ENCODE data around the gene CC2D1B.

The CC2D1B gene

DNA sequence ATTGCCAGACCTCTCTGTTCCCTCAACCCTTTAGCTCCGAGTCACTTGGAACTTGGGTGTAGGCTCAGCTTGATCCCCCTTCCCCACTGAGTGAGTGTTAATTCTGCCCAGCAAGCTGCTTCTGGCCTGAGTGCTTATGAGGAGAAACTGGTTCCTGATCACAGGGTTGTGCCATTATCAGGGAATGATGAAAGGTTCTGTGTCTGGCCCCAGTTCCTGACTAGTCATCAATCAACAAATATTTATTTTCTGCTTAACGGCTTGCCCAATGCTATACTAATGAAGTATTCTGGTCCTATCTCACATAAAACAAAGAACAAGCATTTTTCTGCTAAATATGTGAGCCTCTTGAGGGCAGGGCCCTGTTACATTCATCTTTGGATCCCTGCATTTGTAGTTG is 20.8 kb downstream of the CC2D1B start:
- no peak overlapping the region for H3K27ac ChIP-seq
- TF ChIP-seq, protein P1, sequence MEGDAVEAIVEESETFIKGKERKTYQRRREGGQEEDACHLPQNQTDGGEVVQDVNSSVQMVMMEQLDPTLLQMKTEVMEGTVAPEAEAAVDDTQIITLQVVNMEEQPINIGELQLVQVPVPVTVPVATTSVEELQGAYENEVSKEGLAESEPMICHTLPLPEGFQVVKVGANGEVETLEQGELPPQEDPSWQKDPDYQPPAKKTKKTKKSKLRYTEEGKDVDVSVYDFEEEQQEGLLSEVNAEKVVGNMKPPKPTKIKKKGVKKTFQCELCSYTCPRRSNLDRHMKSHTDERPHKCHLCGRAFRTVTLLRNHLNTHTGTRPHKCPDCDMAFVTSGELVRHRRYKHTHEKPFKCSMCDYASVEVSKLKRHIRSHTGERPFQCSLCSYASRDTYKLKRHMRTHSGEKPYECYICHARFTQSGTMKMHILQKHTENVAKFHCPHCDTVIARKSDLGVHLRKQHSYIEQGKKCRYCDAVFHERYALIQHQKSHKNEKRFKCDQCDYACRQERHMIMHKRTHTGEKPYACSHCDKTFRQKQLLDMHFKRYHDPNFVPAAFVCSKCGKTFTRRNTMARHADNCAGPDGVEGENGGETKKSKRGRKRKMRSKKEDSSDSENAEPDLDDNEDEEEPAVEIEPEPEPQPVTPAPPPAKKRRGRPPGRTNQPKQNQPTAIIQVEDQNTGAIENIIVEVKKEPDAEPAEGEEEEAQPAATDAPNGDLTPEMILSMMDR (conservative IDR thresholded peaks at IDR 0.05) = no peak

DNA sequence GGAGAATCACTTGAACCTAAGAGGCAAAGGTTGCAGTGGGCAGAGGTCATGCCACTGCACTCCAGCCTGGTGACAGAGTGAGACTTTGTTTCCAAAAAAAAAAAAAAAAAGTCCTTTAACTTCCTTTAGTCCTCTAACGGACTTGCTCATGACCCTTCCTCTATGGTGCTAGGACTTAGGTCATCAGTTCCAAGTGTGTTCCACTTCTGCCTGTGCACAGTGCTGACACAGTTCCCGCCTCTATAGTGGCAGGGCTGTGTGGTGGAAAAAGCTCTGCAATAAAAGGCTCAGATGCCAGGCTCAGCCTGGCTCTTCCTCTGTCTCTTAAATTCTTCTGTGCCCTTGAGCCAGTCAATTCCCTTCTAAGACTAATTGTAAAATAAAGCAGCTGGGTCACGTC is 22.0 kb downstream of the CC2D1B start:
- H3K27ac ChIP-seq = no peak overlapping the region
- TF ChIP-seq, protein P1 (conservative IDR thresholded peaks at IDR 0.05) = no peak

DNA sequence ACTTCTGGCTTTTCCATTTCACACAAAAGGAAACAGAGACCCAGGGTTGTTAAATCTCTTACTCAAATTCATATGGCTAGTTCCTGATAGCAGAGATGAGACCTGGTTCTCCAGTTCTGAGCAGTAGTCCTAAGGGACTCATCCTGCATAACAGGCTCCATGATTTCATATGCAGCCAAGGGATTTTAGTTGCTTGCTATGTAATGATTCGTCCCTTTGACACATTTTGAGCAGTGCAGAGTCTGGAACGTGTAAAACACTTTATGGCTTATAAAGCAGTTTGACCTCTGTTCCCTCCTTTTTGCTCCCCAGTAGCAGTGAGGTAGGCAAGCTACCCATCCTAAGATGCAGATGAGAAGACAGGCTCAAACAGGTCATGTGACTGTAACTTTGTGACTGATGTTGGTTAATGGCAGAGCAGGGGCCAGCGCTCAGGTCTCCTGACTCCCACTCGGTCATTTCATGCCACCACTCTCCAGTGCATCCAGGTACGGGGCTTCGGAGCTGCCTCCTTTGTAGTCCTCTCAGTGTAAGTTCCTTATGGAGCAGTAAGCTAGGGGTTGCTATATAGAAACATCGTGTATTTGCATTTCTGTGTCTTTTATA is 24.2 kb downstream of the CC2D1B start:
- TF ChIP-seq, protein P1 (conservative IDR thresholded peaks at IDR 0.05) = no peak

DNA sequence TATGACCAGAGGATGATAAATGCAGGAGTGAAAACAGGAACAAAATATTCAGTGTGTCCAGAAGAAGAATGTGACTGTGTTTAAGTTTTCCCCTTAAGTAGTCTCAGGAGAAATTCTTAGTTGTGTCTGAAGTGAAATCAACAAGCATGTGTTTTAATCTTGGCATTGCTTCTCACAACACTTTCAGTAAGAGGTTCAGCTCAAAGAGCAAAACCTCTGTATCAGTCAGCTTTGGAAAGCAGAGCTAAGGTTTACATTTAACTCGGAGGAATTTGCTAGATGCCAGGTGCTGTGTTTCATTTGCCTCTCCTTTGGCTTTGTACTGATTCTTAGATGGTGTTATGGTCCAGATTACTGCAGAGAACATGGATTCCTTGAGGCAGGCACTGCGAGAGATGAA is 28.6 kb downstream of the CC2D1B start:
- TF ChIP-seq, protein P1 (conservative IDR thresholded peaks at IDR 0.05) = no peak
- no peak overlapping the region for H3K27ac ChIP-seq

More for the DNA sequence above, 24.2 kb downstream of the CC2D1B start:
- no peak overlapping the region for H3K27ac ChIP-seq

DNA sequence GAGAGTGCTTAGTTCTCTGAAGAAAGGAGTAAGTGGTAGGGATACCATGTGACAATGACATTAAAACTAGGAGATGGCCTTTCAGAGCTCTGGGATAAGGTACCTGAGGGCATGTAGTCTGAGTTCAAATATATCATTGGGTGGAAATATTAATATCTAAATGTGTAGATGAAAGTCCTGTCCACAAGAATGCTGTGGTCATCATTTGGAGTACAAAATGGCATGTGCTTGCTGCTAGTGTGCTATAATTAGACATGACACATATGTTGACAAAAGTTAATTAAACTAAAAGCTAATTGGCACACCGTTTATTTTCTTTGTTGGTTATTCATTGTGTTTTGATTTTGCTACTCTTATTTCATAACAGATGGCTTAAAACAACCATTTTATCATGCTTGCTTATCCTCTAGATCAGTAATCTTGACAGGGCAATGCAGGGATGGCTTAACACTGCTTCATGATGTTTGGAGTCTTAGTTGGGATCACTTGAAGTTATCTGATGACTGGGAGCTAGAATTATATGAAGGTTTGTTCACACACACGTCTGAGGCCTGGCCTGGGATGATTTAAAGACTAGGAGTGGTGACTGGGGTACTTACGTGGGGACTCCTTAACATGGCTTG is 31.0 kb downstream of the CC2D1B start:
- no peak overlapping the region for H3K27ac ChIP-seq
- TF ChIP-seq, protein P1 (conservative IDR thresholded peaks at IDR 0.05) = no peak

DNA sequence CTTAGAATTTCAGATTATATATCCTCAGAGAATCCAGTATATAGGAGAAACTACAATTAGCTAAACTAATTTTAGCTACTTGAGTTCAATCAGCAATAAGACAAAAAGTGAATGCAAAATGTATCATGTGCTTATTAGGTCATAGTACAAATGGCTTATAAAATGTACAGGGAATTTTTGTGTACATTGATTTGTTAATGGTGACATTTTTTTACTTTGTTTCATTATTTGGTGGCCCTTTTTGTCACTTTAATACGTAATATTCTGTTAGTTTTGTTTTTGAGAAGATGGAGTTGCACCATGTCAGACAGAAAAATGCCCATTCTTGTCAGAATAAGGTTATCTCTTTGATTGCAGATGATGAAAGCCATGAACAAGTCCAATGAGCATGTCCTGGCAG is 33.6 kb downstream of the CC2D1B start:
- TF ChIP-seq, protein P1 (conservative IDR thresholded peaks at IDR 0.05) = no peak
- H3K27ac ChIP-seq = no peak overlapping the region

DNA sequence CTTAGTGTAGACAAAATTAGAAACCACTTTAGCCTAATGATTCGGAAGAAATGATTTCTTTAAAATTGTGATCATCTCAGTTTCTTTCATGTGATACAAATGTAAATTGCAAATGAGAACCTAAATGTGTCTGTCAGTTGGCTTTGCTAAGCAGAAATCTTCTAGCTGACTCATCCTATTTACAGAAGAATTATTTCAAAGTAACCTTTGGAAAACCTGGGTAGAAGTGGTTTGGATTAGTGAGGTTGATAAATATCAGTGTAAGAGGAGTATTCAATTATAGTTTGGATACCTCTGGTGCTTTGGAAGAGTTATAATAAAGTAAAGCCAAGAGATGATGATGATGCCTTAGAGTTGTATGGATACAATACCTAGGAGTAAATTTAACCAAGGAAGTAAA is 37.4 kb downstream of the CC2D1B start:
- no peak overlapping the region for H3K27ac ChIP-seq
- TF ChIP-seq, protein P1 (conservative IDR thresholded peaks at IDR 0.05) = no peak

All from VCaP (cell line).